GM23338 (cell line): Measurements from ENCODE around the gene CYRIA. TPM values are rescaled to one million over a fixed set of nuclear protein-coding genes. Genes with fewer than 3 reads are reported as not detected.

Experiments
- ATAC-seq: fragments of 200-7000 bp; cut with Tn5 transposase; 3 replicates; pipeline ENCODE4 v1.9.1; 2020
- DNase-seq: peaks from one replicate; pipeline ENCODE4 v3.0.0-alpha.2; 2015; ENCODE audit warnings: low spot score
- H2AFZ ChIP-seq: fragments of 200-600 bp; sonication (generic); 2 replicates; pipeline ENCODE4 v1.8.0; 2016; ENCODE audit warnings: antibody characterized with exemption, mild to moderate bottlenecking, moderate library complexity
- H3F3A ChIP-seq: fragments of 200-600 bp; sonication (generic); replicated peaks from 2 replicates; pipeline ENCODE4 v1.8.0; 2017; ENCODE audit warnings: antibody characterized with exemption, mixed run types, low read depth
- H3K27ac ChIP-seq: fragments of 200-600 bp; sonication (generic); 2 replicates; pipeline ENCODE4 v1.6.1; 2016; ENCODE audit warnings: low read depth
- H3K27me3 ChIP-seq: fragments of 200-600 bp; sonication (generic); 2 replicates; pipeline ENCODE4 v1.8.0; 2016; ENCODE audit warnings: mild to moderate bottlenecking, mixed run types, moderate library complexity; ENCODE audit not compliant: insufficient read depth
- H3K36me3 ChIP-seq: fragments of 200-600 bp; sonication (generic); 2 replicates; pipeline ENCODE4 v1.8.0; 2016; ENCODE audit warnings: mild to moderate bottlenecking; ENCODE audit not compliant: insufficient read depth
- H3K4me1 ChIP-seq: fragments of 200-600 bp; sonication (generic); 2 replicates; pipeline ENCODE4 v1.8.0; 2016; ENCODE audit warnings: mild to moderate bottlenecking, moderate library complexity; ENCODE audit not compliant: insufficient read depth
- H3K4me2 ChIP-seq: fragments of 200-600 bp; sonication (generic); 2 replicates; pipeline ENCODE4 v1.7.1; 2017; ENCODE audit warnings: mixed run types
- H3K4me3 ChIP-seq: fragments of 200-600 bp; sonication (generic); 2 replicates; pipeline ENCODE4 v1.6.1; 2016; ENCODE audit warnings: mixed run types
- H3K79me2 ChIP-seq: fragments of 200-600 bp; sonication (generic); replicated peaks from 2 replicates; pipeline ENCODE4 v1.8.0; 2017; ENCODE audit warnings: mild to moderate bottlenecking; ENCODE audit not compliant: insufficient read depth
- H3K9me2 ChIP-seq: fragments of 200-600 bp; sonication (generic); 2 replicates; pipeline ENCODE4 v1.8.0; 2017; ENCODE audit not compliant: insufficient read depth
- H4K20me1 ChIP-seq: fragments of 200-600 bp; sonication (generic); replicated peaks from 2 replicates; pipeline ENCODE4 v1.8.0; 2017; ENCODE audit warnings: mild to moderate bottlenecking; ENCODE audit not compliant: insufficient read depth
- H3K27ac Mint-ChIP-seq: 2 replicates; pipeline ENCODE4 v1.8.0; 2020; ENCODE audit warnings: inconsistent platforms, mild to moderate bottlenecking, moderate library complexity, mixed read lengths
- H3K27me3 Mint-ChIP-seq: 3 replicates; pipeline ENCODE4 v1.8.0; 2022; ENCODE audit warnings: low read depth, mild to moderate bottlenecking, moderate library complexity, mixed read lengths, inconsistent platforms; ENCODE audit not compliant: insufficient read depth, poor library complexity
- H3K36me3 Mint-ChIP-seq: 3 replicates; pipeline ENCODE4 v1.8.0; 2021; ENCODE audit warnings: low read depth, mild to moderate bottlenecking, inconsistent platforms, moderate library complexity, mixed read lengths
- H3K4me1 Mint-ChIP-seq: 3 replicates; pipeline ENCODE4 v1.8.0; 2020; ENCODE audit warnings: mild to moderate bottlenecking, inconsistent platforms, mixed read lengths
- H3K4me3 Mint-ChIP-seq: 3 replicates; pipeline ENCODE4 v1.8.0; 2021; ENCODE audit warnings: moderate library complexity, mild to moderate bottlenecking, inconsistent platforms, mixed read lengths
- H3K9me3 Mint-ChIP-seq: 3 replicates; pipeline ENCODE4 v1.8.0; 2020; ENCODE audit warnings: moderate library complexity, mild to moderate bottlenecking, inconsistent platforms, mixed read lengths
- EZH2 ChIP-seq: fragments of 200-600 bp; sonication (generic); IDR thresholded peaks from one replicate; pipeline ENCODE4 v1.8.0; 2017; ENCODE audit warnings: antibody characterized with exemption, mild to moderate bottlenecking, low read depth; ENCODE audit not compliant: unreplicated experiment
- EZH2phosphoT487 ChIP-seq: fragments of 200-600 bp; sonication (generic); IDR thresholded peaks from one replicate; pipeline ENCODE4 v1.8.1; 2018; ENCODE audit warnings: antibody characterized with exemption; ENCODE audit not compliant: unreplicated experiment
- JUNB ChIP-seq: IDR thresholded peaks from one replicate; pipeline ENCODE4 v1.6.1; 2016; ENCODE audit warnings: antibody characterized with exemption; ENCODE audit not compliant: unreplicated experiment
- NANOG ChIP-seq: IDR thresholded peaks from 2 replicates; pipeline ENCODE4 v1.6.1; 2016; ENCODE audit warnings: antibody characterized with exemption, borderline replicate concordance
- POLR2AphosphoS5 ChIP-seq: IDR thresholded peaks from 2 replicates; pipeline ENCODE4 v1.6.1; 2016; ENCODE audit warnings: antibody characterized with exemption, low read depth
- STAT1 ChIP-seq: IDR thresholded peaks from one replicate; pipeline ENCODE4 v1.6.1; 2016; ENCODE audit warnings: antibody characterized with exemption; ENCODE audit not compliant: unreplicated experiment
- ZNF331 ChIP-seq: fragments of 250-450 bp; sonication (Bioruptor Pico); IDR thresholded peaks from 2 replicates; pipeline ENCODE4 v1.5.0; 2020; ENCODE audit warnings: low read depth, mild to moderate bottlenecking, moderate library complexity
- polyA plus RNA-seq: library from polyadenylated mRNA; unstranded; fragments of >200 nt; fragmentation: Nextera tagmentation; extraction: Ambion mirVana; gene quantifications from 2 replicates; pipeline ENCODE4 v1.2.1, GENCODE V29; 2016
- total RNA-seq: library from RNA; depleted of rRNA; stranded (reverse); fragments of >200 nt; shearing (Covaris generic); gene quantifications from 2 replicates; pipeline ENCODE4 v1.2.3, GENCODE V29; 2014
- TF ChIP-seq, protein P1 (sequence below): fragments of 250-450 bp; sonication (Bioruptor Pico); IDR thresholded peaks from 2 replicates; pipeline ENCODE4 v1.5.0; 2020; ENCODE audit warnings: mild to moderate bottlenecking, moderate library complexity
- TF ChIP-seq, protein P2 (sequence below): IDR thresholded peaks from one replicate; pipeline ENCODE4 v1.6.1; 2018; ENCODE audit warnings: antibody characterized with exemption; ENCODE audit not compliant: unreplicated experiment
- TF ChIP-seq, protein P3 (sequence below), 2 experiments: fragments of 200-600 bp in 1 of 2; sonication (generic) in 1 of 2; conservative IDR thresholded peaks; 2 replicates each; pipeline versions ENCODE4 v1.5.1 to v1.6.1; 2016 to 2017; ENCODE audit warnings: antibody characterized with exemption in 2 of 2, low read depth in 2 of 2, mild to moderate bottlenecking in 2 of 2, moderate library complexity in 1 of 2

CYRIA gene
- total and polyA plus RNA-seq, 2 experiments from 2014 or later = 3.0 to 5.3 TPM

DNA sequence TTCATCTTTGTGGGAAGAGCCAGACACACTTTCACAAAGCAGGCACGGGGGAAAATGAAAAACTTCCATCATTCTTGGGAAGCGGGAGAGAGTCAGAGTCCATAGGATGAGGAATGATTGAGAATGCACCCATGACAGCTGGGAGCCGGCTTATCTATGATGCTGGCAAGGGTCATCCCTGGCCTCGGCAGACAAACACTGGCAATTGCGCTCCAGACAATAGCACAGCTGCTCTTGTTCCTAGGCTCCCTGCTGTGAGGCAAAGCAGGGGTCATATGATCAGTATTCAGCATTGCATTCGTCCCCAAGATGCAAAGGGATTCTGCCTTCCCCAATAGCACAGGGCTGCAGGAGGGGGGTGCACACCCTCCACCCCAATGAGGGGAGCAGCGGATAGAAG is 33.0 kb downstream of the CYRIA start:
- Histone ChIP-seq H3K9me2 (no peaks in the 10 kb centered on the region), H3K27ac (no peak overlapping the region)
- peak; percentile 32; the same call in 2 of the 3 replicates for ATAC-seq

More for the DNA sequence above, 33.0 kb downstream of the CYRIA start:
- Mint-ChIP-seq H3K36me3 (no peaks in the 10 kb centered on the region), H3K4me1 (peaks cover 27% of the 10 kb centered on the region; the same call in 2 of the 3 replicates), H3K27ac (no peak overlapping the region), H3K9me3 (peaks cover 3% of the 10 kb centered on the region; the same call in 1 of the 3 replicates), H3K27me3 (peaks cover 1% of the 10 kb centered on the region), H3K4me3 (no peak overlapping the region)
- Histone ChIP-seq H3K4me3 (no peak overlapping the region), H3K79me2 (no peaks in the 10 kb centered on the region), H3K27me3 (no peaks in the 10 kb centered on the region), H3K4me1 (peaks cover 7% of the 10 kb centered on the region; the same call in 1 of the 2 replicates), H3K36me3 (no peaks in the 10 kb centered on the region), H3F3A (no peaks in the 10 kb centered on the region), H3K4me2 (no peak overlapping the region), H4K20me1 (no peaks in the 10 kb centered on the region), H2AFZ (no peak overlapping the region)
- DNase-seq = peak; percentile 9
- TF ChIP-seq EZH2phosphoT487 (no peak), EZH2 (no peak), POLR2AphosphoS5 (no peak), NANOG (no peak), STAT1 (no peak), JUNB (no peak), ZNF331 (CRISPR knock-in tag) (no peak)
- TF ChIP-seq, protein P1, sequence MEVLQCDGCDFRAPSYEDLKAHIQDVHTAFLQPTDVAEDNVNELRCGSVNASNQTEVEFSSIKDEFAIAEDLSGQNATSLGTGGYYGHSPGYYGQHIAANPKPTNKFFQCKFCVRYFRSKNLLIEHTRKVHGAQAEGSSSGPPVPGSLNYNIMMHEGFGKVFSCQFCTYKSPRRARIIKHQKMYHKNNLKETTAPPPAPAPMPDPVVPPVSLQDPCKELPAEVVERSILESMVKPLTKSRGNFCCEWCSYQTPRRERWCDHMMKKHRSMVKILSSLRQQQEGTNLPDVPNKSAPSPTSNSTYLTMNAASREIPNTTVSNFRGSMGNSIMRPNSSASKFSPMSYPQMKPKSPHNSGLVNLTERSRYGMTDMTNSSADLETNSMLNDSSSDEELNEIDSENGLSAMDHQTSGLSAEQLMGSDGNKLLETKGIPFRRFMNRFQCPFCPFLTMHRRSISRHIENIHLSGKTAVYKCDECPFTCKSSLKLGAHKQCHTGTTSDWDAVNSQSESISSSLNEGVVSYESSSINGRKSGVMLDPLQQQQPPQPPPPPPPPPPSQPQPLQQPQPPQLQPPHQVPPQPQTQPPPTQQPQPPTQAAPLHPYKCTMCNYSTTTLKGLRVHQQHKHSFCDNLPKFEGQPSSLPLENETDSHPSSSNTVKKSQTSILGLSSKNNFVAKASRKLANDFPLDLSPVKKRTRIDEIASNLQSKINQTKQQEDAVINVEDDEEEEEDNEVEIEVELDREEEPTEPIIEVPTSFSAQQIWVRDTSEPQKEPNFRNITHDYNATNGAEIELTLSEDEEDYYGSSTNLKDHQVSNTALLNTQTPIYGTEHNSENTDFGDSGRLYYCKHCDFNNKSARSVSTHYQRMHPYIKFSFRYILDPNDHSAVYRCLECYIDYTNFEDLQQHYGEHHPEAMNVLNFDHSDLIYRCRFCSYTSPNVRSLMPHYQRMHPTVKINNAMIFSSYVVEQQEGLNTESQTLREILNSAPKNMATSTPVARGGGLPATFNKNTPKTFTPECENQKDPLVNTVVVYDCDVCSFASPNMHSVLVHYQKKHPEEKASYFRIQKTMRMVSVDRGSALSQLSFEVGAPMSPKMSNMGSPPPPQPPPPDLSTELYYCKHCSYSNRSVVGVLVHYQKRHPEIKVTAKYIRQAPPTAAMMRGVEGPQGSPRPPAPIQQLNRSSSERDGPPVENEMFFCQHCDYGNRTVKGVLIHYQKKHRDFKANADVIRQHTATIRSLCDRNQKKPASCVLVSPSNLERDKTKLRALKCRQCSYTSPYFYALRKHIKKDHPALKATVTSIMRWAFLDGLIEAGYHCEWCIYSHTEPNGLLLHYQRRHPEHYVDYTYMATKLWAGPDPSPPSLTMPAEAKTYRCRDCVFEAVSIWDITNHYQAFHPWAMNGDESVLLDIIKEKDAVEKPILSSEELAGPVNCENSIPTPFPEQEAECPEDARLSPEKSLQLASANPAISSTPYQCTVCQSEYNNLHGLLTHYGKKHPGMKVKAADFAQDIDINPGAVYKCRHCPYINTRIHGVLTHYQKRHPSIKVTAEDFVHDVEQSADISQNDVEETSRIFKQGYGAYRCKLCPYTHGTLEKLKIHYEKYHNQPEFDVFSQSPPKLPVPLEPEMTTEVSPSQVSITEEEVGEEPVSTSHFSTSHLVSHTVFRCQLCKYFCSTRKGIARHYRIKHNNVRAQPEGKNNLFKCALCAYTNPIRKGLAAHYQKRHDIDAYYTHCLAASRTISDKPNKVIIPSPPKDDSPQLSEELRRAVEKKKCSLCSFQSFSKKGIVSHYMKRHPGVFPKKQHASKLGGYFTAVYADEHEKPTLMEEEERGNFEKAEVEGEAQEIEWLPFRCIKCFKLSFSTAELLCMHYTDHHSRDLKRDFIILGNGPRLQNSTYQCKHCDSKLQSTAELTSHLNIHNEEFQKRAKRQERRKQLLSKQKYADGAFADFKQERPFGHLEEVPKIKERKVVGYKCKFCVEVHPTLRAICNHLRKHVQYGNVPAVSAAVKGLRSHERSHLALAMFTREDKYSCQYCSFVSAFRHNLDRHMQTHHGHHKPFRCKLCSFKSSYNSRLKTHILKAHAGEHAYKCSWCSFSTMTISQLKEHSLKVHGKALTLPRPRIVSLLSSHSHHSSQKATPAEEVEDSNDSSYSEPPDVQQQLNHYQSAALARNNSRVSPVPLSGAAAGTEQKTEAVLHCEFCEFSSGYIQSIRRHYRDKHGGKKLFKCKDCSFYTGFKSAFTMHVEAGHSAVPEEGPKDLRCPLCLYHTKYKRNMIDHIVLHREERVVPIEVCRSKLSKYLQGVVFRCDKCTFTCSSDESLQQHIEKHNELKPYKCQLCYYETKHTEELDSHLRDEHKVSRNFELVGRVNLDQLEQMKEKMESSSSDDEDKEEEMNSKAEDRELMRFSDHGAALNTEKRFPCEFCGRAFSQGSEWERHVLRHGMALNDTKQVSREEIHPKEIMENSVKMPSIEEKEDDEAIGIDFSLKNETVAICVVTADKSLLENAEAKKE (CRISPR knock-in tag) = no peak
- TF ChIP-seq, protein P2, sequence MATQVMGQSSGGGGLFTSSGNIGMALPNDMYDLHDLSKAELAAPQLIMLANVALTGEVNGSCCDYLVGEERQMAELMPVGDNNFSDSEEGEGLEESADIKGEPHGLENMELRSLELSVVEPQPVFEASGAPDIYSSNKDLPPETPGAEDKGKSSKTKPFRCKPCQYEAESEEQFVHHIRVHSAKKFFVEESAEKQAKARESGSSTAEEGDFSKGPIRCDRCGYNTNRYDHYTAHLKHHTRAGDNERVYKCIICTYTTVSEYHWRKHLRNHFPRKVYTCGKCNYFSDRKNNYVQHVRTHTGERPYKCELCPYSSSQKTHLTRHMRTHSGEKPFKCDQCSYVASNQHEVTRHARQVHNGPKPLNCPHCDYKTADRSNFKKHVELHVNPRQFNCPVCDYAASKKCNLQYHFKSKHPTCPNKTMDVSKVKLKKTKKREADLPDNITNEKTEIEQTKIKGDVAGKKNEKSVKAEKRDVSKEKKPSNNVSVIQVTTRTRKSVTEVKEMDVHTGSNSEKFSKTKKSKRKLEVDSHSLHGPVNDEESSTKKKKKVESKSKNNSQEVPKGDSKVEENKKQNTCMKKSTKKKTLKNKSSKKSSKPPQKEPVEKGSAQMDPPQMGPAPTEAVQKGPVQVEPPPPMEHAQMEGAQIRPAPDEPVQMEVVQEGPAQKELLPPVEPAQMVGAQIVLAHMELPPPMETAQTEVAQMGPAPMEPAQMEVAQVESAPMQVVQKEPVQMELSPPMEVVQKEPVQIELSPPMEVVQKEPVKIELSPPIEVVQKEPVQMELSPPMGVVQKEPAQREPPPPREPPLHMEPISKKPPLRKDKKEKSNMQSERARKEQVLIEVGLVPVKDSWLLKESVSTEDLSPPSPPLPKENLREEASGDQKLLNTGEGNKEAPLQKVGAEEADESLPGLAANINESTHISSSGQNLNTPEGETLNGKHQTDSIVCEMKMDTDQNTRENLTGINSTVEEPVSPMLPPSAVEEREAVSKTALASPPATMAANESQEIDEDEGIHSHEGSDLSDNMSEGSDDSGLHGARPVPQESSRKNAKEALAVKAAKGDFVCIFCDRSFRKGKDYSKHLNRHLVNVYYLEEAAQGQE = no peak
- TF ChIP-seq, protein P3, sequence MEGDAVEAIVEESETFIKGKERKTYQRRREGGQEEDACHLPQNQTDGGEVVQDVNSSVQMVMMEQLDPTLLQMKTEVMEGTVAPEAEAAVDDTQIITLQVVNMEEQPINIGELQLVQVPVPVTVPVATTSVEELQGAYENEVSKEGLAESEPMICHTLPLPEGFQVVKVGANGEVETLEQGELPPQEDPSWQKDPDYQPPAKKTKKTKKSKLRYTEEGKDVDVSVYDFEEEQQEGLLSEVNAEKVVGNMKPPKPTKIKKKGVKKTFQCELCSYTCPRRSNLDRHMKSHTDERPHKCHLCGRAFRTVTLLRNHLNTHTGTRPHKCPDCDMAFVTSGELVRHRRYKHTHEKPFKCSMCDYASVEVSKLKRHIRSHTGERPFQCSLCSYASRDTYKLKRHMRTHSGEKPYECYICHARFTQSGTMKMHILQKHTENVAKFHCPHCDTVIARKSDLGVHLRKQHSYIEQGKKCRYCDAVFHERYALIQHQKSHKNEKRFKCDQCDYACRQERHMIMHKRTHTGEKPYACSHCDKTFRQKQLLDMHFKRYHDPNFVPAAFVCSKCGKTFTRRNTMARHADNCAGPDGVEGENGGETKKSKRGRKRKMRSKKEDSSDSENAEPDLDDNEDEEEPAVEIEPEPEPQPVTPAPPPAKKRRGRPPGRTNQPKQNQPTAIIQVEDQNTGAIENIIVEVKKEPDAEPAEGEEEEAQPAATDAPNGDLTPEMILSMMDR (conservative IDR thresholded peaks at IDR 0.05; ENCODE audit: low read depth in 2 of 2) = no peak
